Activated naive CD8-positive, alpha-beta T cell treated with anti-CD3 and anti-CD28 coated beads for 36 hours (primary cell): ENCODE results near the gene CCL27. TPM values are rescaled to one million over a fixed set of nuclear protein-coding genes. Genes with fewer than 3 reads are reported as not detected.
"Not testable (repeated sequence)": the region's sequence is repeated elsewhere in the genome, so short reads cannot be mapped to it uniquely, and the experiment has no call there.

Source experiments
- DNase-seq: peaks from one replicate; pipeline ENCODE4 v3.0.0; 2021
- H3K27ac Mint-ChIP-seq: one replicate; pipeline ENCODE4 v1.8.0; 2022; ENCODE audit warnings: mild to moderate bottlenecking, moderate library complexity, mixed read lengths
- H3K27me3 Mint-ChIP-seq: one replicate; pipeline ENCODE4 v1.8.0; 2022; ENCODE audit warnings: mild to moderate bottlenecking, mixed read lengths
- H3K36me3 Mint-ChIP-seq: one replicate; pipeline ENCODE4 v1.8.0; 2021; ENCODE audit warnings: mild to moderate bottlenecking, mixed read lengths
- H3K4me1 Mint-ChIP-seq: one replicate; pipeline ENCODE4 v1.8.0; 2021; ENCODE audit warnings: mixed read lengths
- H3K4me3 Mint-ChIP-seq: one replicate; pipeline ENCODE4 v1.8.0; 2022; ENCODE audit warnings: mild to moderate bottlenecking, moderate library complexity, mixed read lengths
- H3K9me3 Mint-ChIP-seq: one replicate; pipeline ENCODE4 v1.8.0; 2022; ENCODE audit warnings: mixed read lengths
- total RNA-seq, 2 experiments: library from RNA; stranded (reverse); gene quantifications; one replicate each; pipeline ENCODE4 v1.2.3, GENCODE V29; 2021

The CCL27 gene
- total RNA-seq, 2 experiments from 2014 or later, result 0.82 TPM; not detected in 1

- H3K27ac Mint-ChIP-seq, result peak overlapping the region; percentile 87
- H3K4me3 Mint-ChIP-seq, result peak overlapping the region; percentile 96
- peaks cover 23% of the 10 kb centered on the region for H3K36me3 Mint-ChIP-seq
- no peaks in the 10 kb centered on the region for H3K9me3 Mint-ChIP-seq
- no peak for DNase-seq
- H3K27me3 Mint-ChIP-seq, result no peaks in the 10 kb centered on the region
- H3K4me1 Mint-ChIP-seq, result peaks cover 26% of the 10 kb centered on the region
These were observed 15.4 kb downstream of the CCL27 start for GRCh38 chr9:34647084-34647403.

- peak; percentile 98 for DNase-seq
- H3K36me3 Mint-ChIP-seq, result peaks cover 23% of the 10 kb centered on the region
- peaks cover 22% of the 10 kb centered on the region for H3K4me1 Mint-ChIP-seq
- peak within 1 kb of the TSS; percentile 87 for H3K27ac Mint-ChIP-seq
- H3K27me3 Mint-ChIP-seq, result no peaks in the 10 kb centered on the region
- no peaks in the 10 kb centered on the region for H3K9me3 Mint-ChIP-seq
- peak within 1 kb of the TSS; percentile 96 for H3K4me3 Mint-ChIP-seq
These were observed 16.0 kb downstream of the CCL27 start, which contains the start of gene GALT for GRCh38 chr9:34646211-34647083. Gene GALT, plus strand, starts transcription at chr9:34646675. Its CDS starts 30 bp downstream, at chr9:34646705.

GRCh38 chr9:34644766-34645314 lies 17.6 kb downstream of the CCL27 start:
- no peak overlapping the region for H3K27ac Mint-ChIP-seq
- no peak for DNase-seq
- no peak overlapping the region for H3K4me3 Mint-ChIP-seq
- H3K36me3 Mint-ChIP-seq, result peaks cover 23% of the 10 kb centered on the region
- peaks cover 21% of the 10 kb centered on the region for H3K4me1 Mint-ChIP-seq
- no peaks in the 10 kb centered on the region for H3K9me3 Mint-ChIP-seq
- H3K27me3 Mint-ChIP-seq, result no peaks in the 10 kb centered on the region

GRCh38 chr9:34642679-34643078 lies 19.8 kb downstream of the CCL27 start:
- no peak for DNase-seq
- peaks cover 15% of the 10 kb centered on the region for H3K4me1 Mint-ChIP-seq
- no peaks in the 10 kb centered on the region for H3K27me3 Mint-ChIP-seq
- H3K9me3 Mint-ChIP-seq, result no peaks in the 10 kb centered on the region
- peaks cover 6% of the 10 kb centered on the region for H3K36me3 Mint-ChIP-seq
- H3K27ac Mint-ChIP-seq, result no peak overlapping the region
- H3K4me3 Mint-ChIP-seq, result no peak overlapping the region

- not testable (repeated sequence) for H3K27ac Mint-ChIP-seq, H3K27me3 Mint-ChIP-seq, H3K9me3 Mint-ChIP-seq, DNase-seq, H3K4me3 Mint-ChIP-seq
- Mint-ChIP-seq H3K4me1 (peaks cover 25% of the 10 kb centered on the region), H3K36me3 (peaks cover 21% of the 10 kb centered on the region)
These were observed 23.1 kb downstream of the CCL27 start for GRCh38 chr9:34639322-34639721.

- H3K27me3 Mint-ChIP-seq, result no peaks in the 10 kb centered on the region
- H3K4me3 Mint-ChIP-seq, result peak overlapping the region; percentile 97
- H3K4me1 Mint-ChIP-seq, result peaks cover 30% of the 10 kb centered on the region
- peaks cover 22% of the 10 kb centered on the region for H3K36me3 Mint-ChIP-seq
- DNase-seq, result no peak
- no peaks in the 10 kb centered on the region for H3K9me3 Mint-ChIP-seq
- peak overlapping the region; percentile 93 for H3K27ac Mint-ChIP-seq
These were observed 24.4 kb downstream of the CCL27 start for GRCh38 chr9:34638138-34638445.

- H3K4me3 Mint-ChIP-seq, result peak within 1 kb of the TSS; percentile 97
- H3K4me1 Mint-ChIP-seq, result peaks cover 30% of the 10 kb centered on the region
- DNase-seq, result peak; percentile 97
- H3K27me3 Mint-ChIP-seq, result no peaks in the 10 kb centered on the region
- H3K9me3 Mint-ChIP-seq, result no peaks in the 10 kb centered on the region
- peaks cover 23% of the 10 kb centered on the region for H3K36me3 Mint-ChIP-seq
- peak within 1 kb of the TSS; percentile 93 for H3K27ac Mint-ChIP-seq
These were observed 24.9 kb downstream of the CCL27 start, which contains the start of gene SIGMAR1 for GRCh38 chr9:34637356-34638137. Gene SIGMAR1, minus strand, starts transcription at chr9:34637787. Its CDS starts 90 bp downstream, at chr9:34637697.

GRCh38 chr9:34636791-34637355 lies 25.6 kb downstream of the CCL27 start:
- peak overlapping the region; percentile 93 for H3K27ac Mint-ChIP-seq
- H3K36me3 Mint-ChIP-seq, result peaks cover 23% of the 10 kb centered on the region
- peaks cover 30% of the 10 kb centered on the region for H3K4me1 Mint-ChIP-seq
- H3K4me3 Mint-ChIP-seq, result peak overlapping the region; percentile 97
- no peak for DNase-seq
- H3K9me3 Mint-ChIP-seq, result no peaks in the 10 kb centered on the region
- no peaks in the 10 kb centered on the region for H3K27me3 Mint-ChIP-seq

- Mint-ChIP-seq H3K27me3 (peaks cover 3% of the 10 kb centered on the region), H3K4me1 (peaks cover 30% of the 10 kb centered on the region), H3K9me3 (no peaks in the 10 kb centered on the region), H3K36me3 (peaks cover 23% of the 10 kb centered on the region), H3K27ac (no peak overlapping the region), H3K4me3 (peak overlapping the region; percentile 97)
- DNase-seq, result no peak
These were observed 26.9 kb downstream of the CCL27 start for GRCh38 chr9:34635556-34635955.

- Mint-ChIP-seq H3K9me3 (no peaks in the 10 kb centered on the region), H3K27me3 (peaks cover 11% of the 10 kb centered on the region), H3K27ac (no peak overlapping the region), H3K36me3 (peaks cover 23% of the 10 kb centered on the region), H3K4me1 (peaks cover 30% of the 10 kb centered on the region), H3K4me3 (no peak overlapping the region)
- no peak for DNase-seq
These were observed 27.8 kb downstream of the CCL27 start for GRCh38 chr9:34634551-34635248.

- peaks cover 23% of the 10 kb centered on the region for H3K36me3 Mint-ChIP-seq
- H3K27me3 Mint-ChIP-seq, result peaks cover 18% of the 10 kb centered on the region
- no peak overlapping the region for H3K4me3 Mint-ChIP-seq
- peaks cover 34% of the 10 kb centered on the region for H3K4me1 Mint-ChIP-seq
- H3K9me3 Mint-ChIP-seq, result no peaks in the 10 kb centered on the region
- H3K27ac Mint-ChIP-seq, result no peak overlapping the region
- peak; percentile 71 for DNase-seq
These were observed 28.5 kb downstream of the CCL27 start for GRCh38 chr9:34633851-34634550.

- H3K27me3 Mint-ChIP-seq, result peaks cover 24% of the 10 kb centered on the region
- no peaks in the 10 kb centered on the region for H3K9me3 Mint-ChIP-seq
- no peak overlapping the region for H3K4me3 Mint-ChIP-seq
- H3K27ac Mint-ChIP-seq, result no peak overlapping the region
- no peak for DNase-seq
- peaks cover 33% of the 10 kb centered on the region for H3K4me1 Mint-ChIP-seq
- H3K36me3 Mint-ChIP-seq, result peaks cover 23% of the 10 kb centered on the region
These were observed 29.3 kb downstream of the CCL27 start for GRCh38 chr9:34633166-34633565.

- Mint-ChIP-seq H3K4me1 (peaks cover 26% of the 10 kb centered on the region), H3K27ac (no peak overlapping the region), H3K4me3 (no peak overlapping the region), H3K9me3 (no peaks in the 10 kb centered on the region), H3K27me3 (peaks cover 50% of the 10 kb centered on the region), H3K36me3 (peaks cover 12% of the 10 kb centered on the region)
- DNase-seq, result no peak
These were observed 31.9 kb downstream of the CCL27 start for GRCh38 chr9:34630402-34631154.
